ENCODE measurements around the gene IL36RN.

IL36RN gene

GRCh38 chr2:113070606-113070975, 11.6 kb downstream of the IL36RN start:
- no peak overlapping the region for H3K4me3 ChIP-seq (replicated peaks; ENCODE audit: insufficient read depth, low read length)
- no peak for DNase-seq (ENCODE audit: low read depth in 1 of 2, low spot score in 1 of 2)
- no peak overlapping the region for H3K27ac ChIP-seq (replicated peaks)
- TF ChIP-seq GABPA (IDR thresholded peaks at IDR 0.05; ENCODE audit: low read depth) (no peak), REST (IDR thresholded peaks at IDR 0.05; ENCODE audit: insufficient replicate concordance, low read depth) (no peak), SPI1 (IDR thresholded peaks at IDR 0.05; ENCODE audit: borderline replicate concordance, low read depth) (no peak), POLR2AphosphoS5 (IDR thresholded peaks at IDR 0.05; ENCODE audit: low read depth) (no peak), CTCF (IDR thresholded peaks at IDR 0.05; ENCODE audit: insufficient read depth, low read length) (no peak)
- H3K27me3 ChIP-seq (ENCODE audit: insufficient read depth, poor library complexity, severe bottlenecking): no peaks in the 10 kb centered on the region

GRCh38 chr2:113072584-113072983, 13.6 kb downstream of the IL36RN start:
- H3K27me3 ChIP-seq (ENCODE audit: insufficient read depth, poor library complexity, severe bottlenecking): no peaks in the 10 kb centered on the region
- DNase-seq (ENCODE audit: low read depth in 1 of 2, low spot score in 1 of 2): no peak
- H3K27ac ChIP-seq (replicated peaks): no peak overlapping the region
- no peak overlapping the region for H3K4me3 ChIP-seq (replicated peaks; ENCODE audit: insufficient read depth, low read length)
- TF ChIP-seq REST (IDR thresholded peaks at IDR 0.05; ENCODE audit: insufficient replicate concordance, low read depth) (no peak), CTCF (IDR thresholded peaks at IDR 0.05; ENCODE audit: insufficient read depth, low read length) (no peak), SPI1 (IDR thresholded peaks at IDR 0.05; ENCODE audit: borderline replicate concordance, low read depth) (no peak), GABPA (IDR thresholded peaks at IDR 0.05; ENCODE audit: low read depth) (no peak), POLR2AphosphoS5 (IDR thresholded peaks at IDR 0.05; ENCODE audit: low read depth) (no peak)

GRCh38 chr2:113073325-113073834, 14.4 kb downstream of the IL36RN start:
- Histone ChIP-seq H3K27ac (replicated peaks) (no peak overlapping the region), H3K27me3 (ENCODE audit: insufficient read depth, poor library complexity, severe bottlenecking) (no peaks in the 10 kb centered on the region), H3K4me3 (replicated peaks; ENCODE audit: insufficient read depth, low read length) (no peak overlapping the region)
- TF ChIP-seq POLR2AphosphoS5 (IDR thresholded peaks at IDR 0.05; ENCODE audit: low read depth): no peak
- TF ChIP-seq GABPA (IDR thresholded peaks at IDR 0.05; ENCODE audit: low read depth): no peak
- no peak for TF ChIP-seq CTCF (IDR thresholded peaks at IDR 0.05; ENCODE audit: insufficient read depth, low read length)
- TF ChIP-seq REST (IDR thresholded peaks at IDR 0.05; ENCODE audit: insufficient replicate concordance, low read depth): no peak
- TF ChIP-seq SPI1 (IDR thresholded peaks at IDR 0.05; ENCODE audit: borderline replicate concordance, low read depth): no peak
- DNase-seq (ENCODE audit: low read depth in 1 of 2, low spot score in 1 of 2): no peak

Data from HL-60 (cell line).